ENCODE results near the gene DOCK6. TPM values are rescaled to one million over a fixed set of nuclear protein-coding genes. Genes with fewer than 3 reads are reported as not detected.
A peak's percentile ranks its signal among the peaks of the same experiment; 100 is the strongest.

Gene DOCK6
- total RNA-seq (2022) (54.8 and 63.6 TPM in 2 replicates), Bru-seq, nascent RNA (percentile 47 among the genes with signal in this experiment), BruChase-seq, experiment 1, labeled RNA remaining after a 6-hour chase (percentile 63 among the genes with signal in this experiment), BruChase-seq, experiment 2, labeled RNA remaining after a 2-hour chase (percentile 57 among the genes with signal in this experiment)
- long read RNA-seq, partial matches to known transcripts: 8 of 17 reads
- long read RNA-seq, other reads (novel, unspliced or antisense): 9 of 17 reads

DNA sequence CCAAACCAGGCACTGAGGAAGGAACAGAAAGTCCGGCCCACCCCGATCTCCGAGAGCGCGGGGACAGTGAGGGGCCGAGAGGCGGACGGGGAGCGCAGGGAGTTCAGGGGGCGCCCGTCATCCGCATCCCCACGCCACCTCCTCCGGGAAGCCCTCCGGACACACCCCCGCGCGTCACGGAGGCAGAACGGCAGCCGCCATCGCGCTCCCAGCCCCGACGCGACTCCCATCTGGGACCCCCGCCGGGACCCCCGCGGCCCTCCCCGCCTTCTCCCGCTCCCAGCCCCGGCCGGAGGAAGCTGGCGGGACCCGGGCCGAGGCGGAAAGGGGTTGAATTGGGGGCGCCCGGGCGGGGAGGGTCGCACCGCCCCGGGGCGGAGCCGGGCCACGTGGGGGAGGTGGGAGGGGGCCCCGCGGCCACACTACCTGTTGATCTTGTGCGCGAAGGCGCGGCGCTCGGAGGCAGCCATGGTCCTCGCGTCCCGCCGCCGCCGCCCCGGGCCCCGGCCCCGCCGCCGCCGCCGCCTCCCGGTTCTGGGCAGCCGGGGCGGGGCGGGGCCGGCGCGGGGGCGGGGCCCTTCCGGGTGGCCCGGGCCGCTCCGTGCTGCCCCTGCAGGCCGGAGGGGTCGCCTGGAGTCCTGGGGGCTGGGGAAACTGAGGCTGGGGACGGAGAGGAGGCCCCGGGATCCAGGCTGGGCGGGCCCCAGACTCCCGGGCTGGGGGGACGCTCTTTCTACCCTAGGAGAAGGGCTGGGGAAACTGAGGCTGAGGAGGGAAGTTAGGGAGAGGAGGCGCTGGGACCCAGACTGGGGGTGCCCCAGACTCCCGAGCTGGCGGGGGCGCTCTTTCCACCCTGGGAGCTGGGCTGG lies at the start of gene DOCK6:
TSS of gene DOCK6 (minus strand) at position 554 of the 869 bp plus-strand sequence. CDS start at position 470, 84 bp downstream.
- Mint-ChIP-seq H3K36me3 (ENCODE audit: insufficient read depth, unreplicated experiment) (peaks cover 28% of the 10 kb centered on the region), H3K9me3 (ENCODE audit: low read depth, unreplicated experiment) (no peaks in the 10 kb centered on the region), H3K4me3 (ENCODE audit: low read depth, unreplicated experiment) (peak within 1 kb of the TSS; percentile 60), H3K4me1 (ENCODE audit: low read depth, unreplicated experiment) (peaks cover 31% of the 10 kb centered on the region), H3K27me3 (ENCODE audit: unreplicated experiment) (no peaks in the 10 kb centered on the region), H3K27ac (ENCODE audit: unreplicated experiment) (no peak within 1 kb of the TSS)
- DNase-seq: peak; percentile 49
- TF ChIP-seq CTCF (IDR thresholded peaks at IDR 0.05; ENCODE audit: unreplicated experiment): no peak
- intact Hi-C loops (cut with micrococcal nuclease; ENCODE audit: unreplicated experiment): no loop called here
- CTCF ChIA-PET: no interaction called here
- no TSS peak for BruUV-seq (replicated peaks)

DNA sequence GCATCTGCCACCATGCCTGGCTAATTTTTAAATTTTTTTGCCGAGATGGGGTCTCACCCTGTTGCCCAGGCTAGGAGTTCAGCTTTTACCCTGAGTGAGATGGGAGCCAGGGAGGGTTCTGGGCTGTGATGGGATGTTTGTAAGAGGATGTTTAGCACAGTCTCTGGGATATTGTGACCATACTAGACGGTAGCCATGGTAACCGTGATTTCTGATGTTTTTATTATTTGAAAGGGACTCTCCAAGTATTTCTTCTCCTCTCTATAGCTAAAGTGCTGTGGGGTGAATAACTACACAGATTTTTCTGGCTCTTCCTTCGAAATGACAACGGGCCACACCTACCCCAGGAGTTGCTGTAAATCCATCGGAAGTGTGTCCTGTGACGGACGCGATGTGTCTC lies 44.0 kb upstream of the DOCK6 start:
- no peaks in the 10 kb centered on the region for H3K27me3 Mint-ChIP-seq (ENCODE audit: unreplicated experiment)
- H3K9me3 Mint-ChIP-seq (ENCODE audit: low read depth, unreplicated experiment): no peaks in the 10 kb centered on the region
- H3K27ac Mint-ChIP-seq (ENCODE audit: unreplicated experiment): no peak overlapping the region
- H3K4me3 Mint-ChIP-seq (ENCODE audit: low read depth, unreplicated experiment): no peak overlapping the region
- intact Hi-C loops (cut with micrococcal nuclease; ENCODE audit: unreplicated experiment): no loop called here
- no peak for TF ChIP-seq CTCF (IDR thresholded peaks at IDR 0.05; ENCODE audit: unreplicated experiment)
- H3K36me3 Mint-ChIP-seq (ENCODE audit: insufficient read depth, unreplicated experiment): no peaks in the 10 kb centered on the region
- no peak for DNase-seq
- no TSS peak for BruUV-seq (replicated peaks)
- CTCF ChIA-PET: interaction anchor here (1.2 kb wide), 1 partner anchor 77 kb away, joined by 3 read pairs; no protein-coding TSS in a partner anchor
- no peaks in the 10 kb centered on the region for H3K4me1 Mint-ChIP-seq (ENCODE audit: low read depth, unreplicated experiment)

DNA sequence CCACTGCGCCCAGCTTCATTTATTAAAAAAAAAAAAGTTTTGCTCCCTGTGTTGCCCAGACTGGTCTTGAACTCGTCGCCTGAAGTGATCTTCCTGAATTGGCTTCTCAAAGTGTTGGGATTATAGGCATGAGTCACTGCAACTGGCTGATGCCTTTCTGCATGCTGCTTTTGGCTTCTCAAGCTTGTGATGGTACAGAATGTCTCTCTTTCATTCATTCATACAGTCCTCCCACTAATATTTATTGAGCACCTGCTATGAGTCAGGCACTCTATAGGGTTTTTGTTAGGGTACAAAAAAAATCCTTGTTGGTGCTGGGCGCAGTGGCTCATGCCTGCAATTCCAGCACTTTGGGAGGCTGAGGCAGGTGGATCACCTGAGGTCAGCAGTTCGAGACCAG lies 42.6 kb upstream of the DOCK6 start:
- intact Hi-C loops (cut with micrococcal nuclease; ENCODE audit: unreplicated experiment): no loop called here
- Mint-ChIP-seq H3K27me3 (ENCODE audit: unreplicated experiment) (no peaks in the 10 kb centered on the region), H3K4me1 (ENCODE audit: low read depth, unreplicated experiment) (no peaks in the 10 kb centered on the region), H3K9me3 (ENCODE audit: low read depth, unreplicated experiment) (no peaks in the 10 kb centered on the region), H3K4me3 (ENCODE audit: low read depth, unreplicated experiment) (no peak overlapping the region), H3K27ac (ENCODE audit: unreplicated experiment) (no peak overlapping the region), H3K36me3 (ENCODE audit: insufficient read depth, unreplicated experiment) (no peaks in the 10 kb centered on the region)
- BruUV-seq (replicated peaks): no TSS peak
- no peak for DNase-seq
- TF ChIP-seq CTCF (IDR thresholded peaks at IDR 0.05; ENCODE audit: unreplicated experiment): no peak
- CTCF ChIA-PET: no interaction called here

GRCh38 chr19:11300811-11301120 lies 38.4 kb upstream of the DOCK6 start:
- Mint-ChIP-seq H3K9me3 (ENCODE audit: low read depth, unreplicated experiment) (no peaks in the 10 kb centered on the region), H3K4me3 (ENCODE audit: low read depth, unreplicated experiment) (no peak overlapping the region), H3K27me3 (ENCODE audit: unreplicated experiment) (no peaks in the 10 kb centered on the region), H3K36me3 (ENCODE audit: insufficient read depth, unreplicated experiment) (peaks cover 6% of the 10 kb centered on the region), H3K4me1 (ENCODE audit: low read depth, unreplicated experiment) (peaks cover 9% of the 10 kb centered on the region), H3K27ac (ENCODE audit: unreplicated experiment) (no peak overlapping the region)
- TF ChIP-seq CTCF (IDR thresholded peaks at IDR 0.05; ENCODE audit: unreplicated experiment): no peak
- no TSS peak for BruUV-seq (replicated peaks)
- DNase-seq: no peak
- CTCF ChIA-PET: no interaction called here
- intact Hi-C loops (cut with micrococcal nuclease; ENCODE audit: unreplicated experiment): no loop called here
